Measurements from ENCODE around the gene CHRND. TPM values are rescaled to one million over a fixed set of nuclear protein-coding genes. Genes with fewer than 3 reads are reported as not detected.

Gene CHRND
- total RNA-seq, 2 experiments from 2014 or later: not detected

GRCh38 chr2:232547991-232548390, 22.0 kb downstream of the CHRND start:
- no peak overlapping the region for H3K27ac ChIP-seq (ENCODE audit: low read depth, low read length, poor library complexity, severe bottlenecking)
- no peak overlapping the region for H3K4me3 ChIP-seq (ENCODE audit: low read depth, low read length, poor library complexity, severe bottlenecking)
- peaks cover 19% of the 10 kb centered on the region for H3K4me1 ChIP-seq (ENCODE audit: insufficient read depth, low read length, poor library complexity, severe bottlenecking)
- ChIA-PET POLR2A (interaction anchor here (0.7 to 1.2 kb wide), 2 partner anchors 14 to 79 kb away, joined by 3 to 4 read pairs; no protein-coding TSS in a partner anchor), CTCF (ENCODE audit: unreplicated experiment) (interaction anchor here (0.6 kb wide), 1 partner anchor 27 kb away, joined by 4 read pairs; no protein-coding TSS in a partner anchor)
- H3K79me2 ChIP-seq (ENCODE audit: insufficient read depth, low read depth, low read length): peaks cover 54% of the 10 kb centered on the region
- peaks cover 5% of the 10 kb centered on the region; the same call in 1 of the 2 replicates for H3K9me3 ChIP-seq (ENCODE audit: low read length)
- DNase-seq (ENCODE audit: low spot score): no peak
- H3K9me2 ChIP-seq (ENCODE audit: insufficient read depth, low read length): no peaks in the 10 kb centered on the region
- H3K4me2 ChIP-seq (ENCODE audit: low read length): no peak overlapping the region
- peaks cover 61% of the 10 kb centered on the region for H3K36me3 ChIP-seq (ENCODE audit: insufficient read depth, low read length)
- H4K20me1 ChIP-seq (ENCODE audit: insufficient read depth, low read length): peaks cover under 1% of the 10 kb centered on the region; the same call in 1 of the 2 replicates
- intact Hi-C loops (cut with micrococcal nuclease; ENCODE audit: unreplicated experiment): no loop called here
- TF ChIP-seq CTCF (conservative IDR thresholded peaks at IDR 0.05; ENCODE audit: low read length) (no peak), EZH2phosphoT487 (IDR thresholded peaks at IDR 0.05; ENCODE audit: borderline replicate concordance, low read depth, low read length) (no peak)
- no peak overlapping the region for H2AFZ ChIP-seq (ENCODE audit: low read length)
- BruUV-seq (replicated peaks): no TSS peak

- ChIA-PET CTCF (ENCODE audit: unreplicated experiment) (no interaction called here), POLR2A (interaction anchor here (0.7 kb wide), 1 partner anchor 972 kb away, joined by 3 read pairs; no protein-coding TSS in a partner anchor)
These were observed 23.8 kb downstream of the CHRND start for GRCh38 chr2:232549655-232550353.

More at GRCh38 chr2:232549655-232550353, 23.8 kb downstream of the CHRND start:
- Histone ChIP-seq H3K79me2 (ENCODE audit: insufficient read depth, low read depth, low read length) (peaks cover 61% of the 10 kb centered on the region), H3K4me3 (ENCODE audit: low read depth, low read length, poor library complexity, severe bottlenecking) (peak overlapping the region; percentile 93), H2AFZ (ENCODE audit: low read length) (peak overlapping the region; percentile 87), H3K36me3 (ENCODE audit: insufficient read depth, low read length) (peaks cover 57% of the 10 kb centered on the region), H4K20me1 (ENCODE audit: insufficient read depth, low read length) (peaks cover 7% of the 10 kb centered on the region; the same call in 1 of the 2 replicates), H3K4me1 (ENCODE audit: insufficient read depth, low read length, poor library complexity, severe bottlenecking) (peaks cover 19% of the 10 kb centered on the region), H3K27ac (ENCODE audit: low read depth, low read length, poor library complexity, severe bottlenecking) (peak overlapping the region; percentile 84), H3K9me3 (ENCODE audit: low read length) (peaks cover 5% of the 10 kb centered on the region; the same call in 1 of the 2 replicates), H3K4me2 (ENCODE audit: low read length) (peak overlapping the region; percentile 94), H3K9me2 (ENCODE audit: insufficient read depth, low read length) (no peaks in the 10 kb centered on the region)
- no peak for TF ChIP-seq EZH2phosphoT487 (IDR thresholded peaks at IDR 0.05; ENCODE audit: borderline replicate concordance, low read depth, low read length)
- no peak for TF ChIP-seq CTCF (conservative IDR thresholded peaks at IDR 0.05; ENCODE audit: low read length)
- intact Hi-C loops (cut with micrococcal nuclease; ENCODE audit: unreplicated experiment): loop anchor here (5.0 kb wide), 1 partner anchor 588 kb away; the partner anchor contains the start of gene DIS3L2
- no TSS peak for BruUV-seq (replicated peaks)
- no peak for DNase-seq (ENCODE audit: low spot score)

All from OCI-LY7 (cell line).